OCI-LY3 (cell line): Measurements from ENCODE around the gene CEP135.

Experiments used
- CTCF ChIP-seq: fragments of 200-600, 300-600 bp; sonication (generic); IDR thresholded peaks from 2 replicates; pipeline ENCODE4 v1.5.1; 2014; ENCODE audit warnings: antibody characterized with exemption, low read length, low read depth
- EZH2phosphoT487 ChIP-seq: fragments of 200-600 bp; shearing (Covaris generic); IDR thresholded peaks from 2 replicates; pipeline ENCODE4 v1.6.1; 2018; ENCODE audit warnings: antibody characterized with exemption, mixed run types, low read depth

DNA sequence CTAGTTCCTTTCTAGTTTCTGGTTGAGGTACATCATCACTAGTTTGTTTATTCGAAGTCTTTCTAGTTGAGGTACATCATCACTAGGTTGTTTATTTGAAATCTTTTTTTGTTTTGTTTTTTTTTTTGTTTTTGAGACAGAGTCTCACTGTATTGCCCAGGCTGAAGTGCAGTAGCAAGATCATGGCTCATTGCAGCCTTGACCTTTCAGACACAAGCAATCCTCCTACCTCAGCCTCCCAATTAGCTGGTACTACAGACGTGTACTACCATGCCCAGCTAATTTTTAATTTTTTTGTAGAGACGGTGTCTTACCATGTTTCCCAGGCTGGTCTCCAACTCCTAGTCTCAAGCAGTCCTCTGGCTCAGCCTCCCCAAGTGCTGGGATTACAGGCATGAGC, 54.9 kb downstream of the CEP135 start:
- TF ChIP-seq CTCF: no peak
- TF ChIP-seq EZH2phosphoT487: no peak
